Germinal center (tissue), 1 donor: Measurements from ENCODE around the gene PLGRKT.
"Not testable (repeated sequence)": the region's sequence is repeated elsewhere in the genome, so short reads cannot be mapped to it uniquely, and the experiment has no call there.

Source experiments
- DNase-seq: peaks from one replicate; pipeline ENCODE4 v3.0.0; 2012; ENCODE audit warnings: mixed read lengths, low spot score

PLGRKT gene

GRCh38 chr9:5450359-5451091, 12.8 kb upstream of the PLGRKT start, which contains the start of gene CD274:
CD274 (plus strand) TSS chr9:5450542; CDS start chr9:5456114, 5,572 bp downstream.
- peak; percentile 58 for DNase-seq

DNA sequence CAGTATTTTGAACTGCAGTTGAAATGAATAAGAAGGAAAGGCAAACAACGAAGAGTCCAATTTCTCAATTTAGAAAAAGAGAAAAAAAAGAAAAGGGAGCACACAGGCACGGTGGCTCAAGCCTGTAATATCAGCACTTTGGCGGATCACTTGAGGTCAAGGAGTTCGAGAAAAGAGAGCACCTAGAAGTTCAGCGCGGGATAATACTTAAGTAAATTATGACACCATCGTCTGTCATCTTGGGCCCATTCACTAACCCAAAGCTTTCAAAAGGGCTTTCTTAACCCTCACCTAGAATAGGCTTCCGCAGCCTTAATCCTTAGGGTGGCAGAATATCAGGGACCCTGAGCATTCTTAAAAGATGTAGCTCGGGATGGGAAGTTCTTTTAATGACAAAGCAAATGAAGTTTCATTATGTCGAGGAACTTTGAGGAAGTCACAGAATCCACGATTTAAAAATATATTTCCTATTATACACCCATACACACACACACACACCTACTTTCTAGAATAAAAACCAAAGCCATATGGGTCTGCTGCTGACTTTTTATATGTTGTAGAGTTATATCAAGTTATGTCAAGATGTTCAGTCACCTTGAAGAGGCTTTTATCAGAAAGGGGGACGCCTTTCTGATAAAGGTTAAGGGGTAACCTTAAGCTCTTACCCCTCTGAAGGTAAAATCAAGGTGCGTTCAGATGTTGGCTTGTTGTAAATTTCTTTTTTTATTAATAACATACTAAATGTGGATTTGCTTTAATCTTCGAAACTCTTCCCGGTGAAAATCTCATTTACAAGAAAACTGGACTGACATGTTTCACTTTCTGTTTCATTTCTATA, 12.0 kb upstream of the PLGRKT start:
- peak; percentile 10 for DNase-seq

GRCh38 chr9:5448461-5449435, 11.0 kb upstream of the PLGRKT start:
- no peak for DNase-seq

- no peak for DNase-seq
Observed at GRCh38 chr9:5448016-5448415, 10.3 kb upstream of the PLGRKT start.

- no peak for DNase-seq
Observed at GRCh38 chr9:5447337-5447736, 9.6 kb upstream of the PLGRKT start.

- no peak for DNase-seq
Observed at GRCh38 chr9:5446451-5447236, 8.9 kb upstream of the PLGRKT start.

GRCh38 chr9:5445886-5446285, 8.2 kb upstream of the PLGRKT start:
- DNase-seq = no peak

DNA sequence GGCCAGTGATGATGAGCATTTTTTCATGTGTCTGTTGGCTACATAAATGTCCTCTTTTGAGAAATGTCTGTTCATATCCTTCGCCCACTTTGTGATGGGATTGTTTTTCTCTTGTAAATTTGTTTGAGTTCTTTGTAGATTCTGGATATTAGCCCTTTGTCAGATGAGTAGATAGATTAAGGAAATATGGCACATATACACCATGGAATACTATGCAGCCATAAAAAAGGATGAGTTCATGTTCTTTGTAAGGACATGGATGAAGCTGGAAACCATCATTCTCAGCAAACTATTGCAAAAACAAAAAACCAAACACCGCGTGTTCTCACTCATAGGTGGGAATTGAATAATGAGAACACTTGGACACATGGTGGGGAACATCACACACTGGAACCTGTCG, 7.4 kb upstream of the PLGRKT start:
- DNase-seq = not testable (repeated sequence)

- no peak for DNase-seq
Observed at GRCh38 chr9:5443850-5444249, 6.1 kb upstream of the PLGRKT start.

GRCh38 chr9:5442400-5443011, 4.8 kb upstream of the PLGRKT start:
- DNase-seq = peak; percentile 26

DNA sequence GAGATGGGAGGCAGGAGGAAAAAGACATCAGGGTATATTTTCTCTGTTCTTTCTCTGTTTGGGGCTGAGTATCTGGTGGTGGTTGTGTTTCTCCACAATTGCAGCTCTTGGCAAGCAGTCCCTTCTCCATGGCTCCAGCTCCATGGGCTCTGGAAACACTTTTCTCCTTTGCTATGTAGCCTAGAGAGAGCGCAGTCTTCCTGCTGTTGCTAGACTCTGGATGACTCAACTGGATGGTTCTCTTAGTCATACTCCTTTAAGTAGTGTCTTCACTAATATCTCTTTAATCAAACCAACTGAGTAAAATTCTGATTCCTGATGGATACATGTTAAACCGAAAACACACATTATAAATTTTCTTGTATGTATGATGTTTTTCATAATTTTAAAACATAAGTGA, 3.3 kb upstream of the PLGRKT start:
- DNase-seq = no peak

GRCh38 chr9:5440426-5440825, 2.7 kb upstream of the PLGRKT start:
- no peak for DNase-seq

- DNase-seq = peak; percentile 35
Observed at GRCh38 chr9:5438301-5439162, 807 bp upstream of the PLGRKT start.

DNA sequence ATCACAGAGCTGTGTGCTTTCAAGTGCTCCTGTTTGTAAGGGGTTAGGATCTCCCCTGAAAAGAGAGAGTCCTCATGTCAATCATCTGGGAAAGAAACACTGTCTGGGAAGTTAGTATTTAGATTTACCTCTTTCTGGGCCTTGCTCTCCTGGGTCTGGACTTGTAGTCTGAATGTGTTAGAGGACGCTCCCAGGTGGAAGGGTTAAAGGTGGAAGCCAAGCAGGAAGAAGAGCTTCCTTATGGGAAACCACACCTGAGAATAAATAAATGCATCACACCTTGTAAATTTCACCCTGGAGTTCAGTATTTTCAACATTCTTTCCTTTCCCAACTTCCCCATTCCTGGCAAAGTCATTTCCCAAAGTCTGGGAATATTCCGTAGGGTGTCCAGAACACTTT, 1.3 kb downstream of the PLGRKT start:
- no peak for DNase-seq

DNA sequence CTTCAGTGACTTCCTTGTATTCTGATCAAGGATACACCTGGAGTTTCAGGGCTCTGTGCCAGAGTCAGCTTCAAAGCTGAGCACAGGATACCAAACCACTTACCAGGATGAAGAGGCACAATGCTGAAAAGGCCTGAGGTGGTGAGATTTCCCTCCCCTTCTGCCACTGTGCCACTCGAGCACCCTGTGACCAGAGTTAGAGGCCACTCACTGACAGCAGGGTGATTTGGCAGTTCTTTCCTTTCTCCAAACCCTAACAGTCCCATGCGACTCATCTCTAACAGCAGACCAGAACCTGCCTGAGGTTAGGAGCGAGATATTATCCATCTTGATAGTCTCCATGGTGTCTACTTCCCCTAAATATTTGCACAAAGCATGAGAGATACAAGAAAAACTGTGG, 1.8 kb downstream of the PLGRKT start:
- DNase-seq = no peak

- DNase-seq = not testable (repeated sequence)
Observed at GRCh38 chr9:5433841-5434810, 3.6 kb downstream of the PLGRKT start.

GRCh38 chr9:5433328-5433727, 4.4 kb downstream of the PLGRKT start:
- not testable (repeated sequence) for DNase-seq

DNA sequence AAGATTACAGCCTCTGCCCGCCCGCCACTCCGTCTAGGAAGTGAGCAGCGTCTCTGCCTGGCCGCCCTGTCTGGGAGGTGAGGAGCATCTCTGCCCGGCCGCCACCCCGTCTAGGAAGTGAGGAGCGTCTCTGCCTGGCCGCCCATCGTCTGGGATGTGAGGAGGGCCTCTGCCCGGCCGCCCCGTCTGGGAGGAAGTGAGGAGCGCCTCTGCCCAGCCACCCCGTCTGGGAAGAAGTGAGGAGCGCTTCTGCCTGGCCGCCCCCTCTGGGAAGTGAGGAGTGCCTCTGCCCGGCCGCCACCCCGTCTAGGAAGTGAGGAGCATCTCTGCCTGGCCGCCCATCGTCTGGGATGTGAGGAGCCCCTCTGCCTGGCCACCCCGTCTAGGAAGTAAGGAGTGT, 4.8 kb downstream of the PLGRKT start:
- DNase-seq = not testable (repeated sequence)

GRCh38 chr9:5430912-5431311, 6.8 kb downstream of the PLGRKT start:
- no peak for DNase-seq
